GM21619 (cell line): ENCODE measurements around the gene FBXL16.

Source experiments
- ATAC-seq: cut with Tn5 transposase; IDR thresholded peaks from one replicate; pipeline ENCODE4 v1.9.1; 2021; ENCODE audit not compliant: unreplicated experiment

FBXL16 gene

DNA sequence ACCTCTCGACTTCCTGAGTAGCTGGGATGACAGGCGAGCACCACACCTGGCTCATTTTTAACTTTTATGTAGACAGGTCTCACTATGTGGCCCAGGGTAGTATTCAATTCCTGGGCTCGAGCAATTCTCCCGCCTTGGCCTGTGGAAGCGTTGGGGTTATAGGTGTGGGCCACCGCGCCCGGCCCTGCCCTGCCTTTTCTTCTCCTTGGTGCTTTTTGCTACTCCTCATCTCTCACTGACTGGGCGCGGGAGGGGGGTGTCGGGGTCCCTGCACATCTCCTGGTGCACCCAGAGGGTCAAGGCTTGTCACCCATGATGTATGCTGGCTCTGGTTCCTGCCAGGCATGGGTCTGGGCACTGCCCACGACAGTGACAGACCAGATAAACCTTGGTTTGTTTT, 61.0 kb downstream of the FBXL16 start:
- ATAC-seq, result no peak

DNA sequence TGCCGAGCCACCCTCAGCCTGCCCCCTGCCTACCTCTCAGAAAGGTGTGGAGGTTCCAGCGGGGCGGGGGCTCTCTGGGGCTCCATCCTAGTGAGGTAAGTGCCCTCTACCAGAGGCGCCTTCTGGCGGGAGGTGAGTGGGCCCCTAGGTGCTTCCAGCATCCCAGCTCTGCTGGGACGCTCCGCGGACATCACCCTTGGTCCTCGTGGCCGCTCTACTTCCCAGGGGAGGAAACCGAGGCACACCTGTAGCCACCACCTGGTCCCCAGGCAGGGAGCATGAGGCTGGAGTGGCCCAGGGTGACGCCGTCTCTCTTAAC, 62.6 kb downstream of the FBXL16 start:
- ATAC-seq, result no peak
